Erythroblast (primary cell): Measurements from ENCODE around the gene CLNK.

Experiments
- GATA1 ChIP-seq: IDR thresholded peaks from 2 replicates; pipeline ENCODE4 v1.6.1; 2011; ENCODE audit warnings: low read depth, mild to moderate bottlenecking, control low read depth, low read length, moderate library complexity
- POLR2A ChIP-seq: IDR thresholded peaks from 2 replicates; pipeline ENCODE4 v1.6.1; 2011; ENCODE audit warnings: mild to moderate bottlenecking, low read length

- TF ChIP-seq POLR2A (no peak), GATA1 (no peak)
Observed at GRCh38 chr4:10643600-10644425, 40.8 kb downstream of the CLNK start.
